HEK293T (cell line): Measurements from ENCODE around the gene PLK5.

Experiments
- CTCF ChIA-PET: fragments of 350-600 bp; formaldehyde crosslinking; extraction: SDS; loops from one replicate; lab custom pipeline; 2021; ENCODE audit warnings: antibody characterized with exemption, inconsistent platforms; lab: Yijun Ruan, JAX
- POLR2A ChIA-PET: fragments of 350-600 bp; formaldehyde crosslinking; extraction: SDS; loops from one replicate; lab custom pipeline; 2020; ENCODE audit warnings: antibody characterized with exemption, inconsistent platforms; lab: Yijun Ruan, JAX
- DNase-seq: peaks from one replicate; pipeline ENCODE4 v3.0.0; 2012; ENCODE audit warnings: mixed read lengths; ENCODE audit errors: extremely low spot score
- ARNT ChIP-seq: fragments of 450-650 bp; IDR thresholded peaks from 2 replicates; pipeline ENCODE4 v1.6.1; 2017; ENCODE audit warnings: mild to moderate bottlenecking
- BHLHE40 ChIP-seq: fragments of 450-650 bp; IDR thresholded peaks from 2 replicates; pipeline ENCODE4 v1.6.1; 2016; ENCODE audit warnings: mild to moderate bottlenecking, moderate library complexity, borderline replicate concordance
- CTBP1 ChIP-seq: fragments of 450-650 bp; IDR thresholded peaks from 2 replicates; pipeline ENCODE4 v1.6.1; 2016; ENCODE audit warnings: borderline replicate concordance
- ELF4 ChIP-seq: fragments of 450-650 bp; IDR thresholded peaks from 2 replicates; pipeline ENCODE4 v1.6.1; 2017; ENCODE audit warnings: antibody characterized with exemption
- FOXA1 ChIP-seq: fragments of 450-650 bp; IDR thresholded peaks from 2 replicates; pipeline ENCODE4 v1.6.1; 2016; ENCODE audit warnings: mild to moderate bottlenecking
- FOXK2 ChIP-seq: fragments of 450-650 bp; IDR thresholded peaks from 2 replicates; pipeline ENCODE4 v1.6.1; 2016; ENCODE audit warnings: mild to moderate bottlenecking
- FOXM1 ChIP-seq: fragments of 450-650 bp; IDR thresholded peaks from 2 replicates; pipeline ENCODE4 v1.6.1; 2017; ENCODE audit warnings: mild to moderate bottlenecking, borderline replicate concordance
- HDGF ChIP-seq: fragments of 450-650 bp; IDR thresholded peaks from 2 replicates; pipeline ENCODE4 v1.6.1; 2017; ENCODE audit warnings: antibody characterized with exemption, borderline replicate concordance
- L3MBTL2 ChIP-seq: fragments of 450-650 bp; conservative IDR thresholded peaks from 2 replicates; pipeline ENCODE4 v1.6.1; 2016; ENCODE audit warnings: mild to moderate bottlenecking
- LEF1 ChIP-seq: fragments of 450-650 bp; IDR thresholded peaks from 2 replicates; pipeline ENCODE4 v1.6.1; 2017; ENCODE audit warnings: mild to moderate bottlenecking, borderline replicate concordance
- NFRKB ChIP-seq: fragments of 450-650 bp; IDR thresholded peaks from 2 replicates; pipeline ENCODE4 v1.6.1; 2016; ENCODE audit warnings: mild to moderate bottlenecking, moderate library complexity
- PKNOX1 ChIP-seq: fragments of 450-650 bp; IDR thresholded peaks from 2 replicates; pipeline ENCODE4 v1.6.1; 2016
- SP1 ChIP-seq: fragments of 450-650 bp; IDR thresholded peaks from 2 replicates; pipeline ENCODE4 v1.6.1; 2017
- SUZ12 ChIP-seq: fragments of 450-650 bp; IDR thresholded peaks from 2 replicates; pipeline ENCODE4 v1.6.1; 2016; ENCODE audit warnings: mild to moderate bottlenecking
- TARDBP ChIP-seq: fragments of 450-650 bp; IDR thresholded peaks from 2 replicates; pipeline ENCODE4 v1.6.1; 2016
- ZNF384 ChIP-seq: fragments of 450-650 bp; IDR thresholded peaks from 2 replicates; pipeline ENCODE4 v1.6.1; 2016

PLK5 gene

GRCh38 chr19:1555487-1556389, 31.9 kb downstream of the PLK5 start:
- DNase-seq: no peak
- ChIA-PET POLR2A (no interaction called here), CTCF (interaction anchor here (0.6 kb wide), 1 partner anchor 10 kb away, joined by 4 read pairs; no protein-coding TSS in a partner anchor)
- no peak for TF ChIP-seq NFRKB
- no peak for TF ChIP-seq L3MBTL2
- TF ChIP-seq FOXK2: no peak
- no peak for TF ChIP-seq SP1

GRCh38 chr19:1556390-1557070, 32.7 kb downstream of the PLK5 start:
- no peak for TF ChIP-seq L3MBTL2
- no peak for TF ChIP-seq FOXA1
- TF ChIP-seq LEF1: no peak
- no peak for TF ChIP-seq ZNF384
- TF ChIP-seq SP1: no peak
- DNase-seq: no peak
- ChIA-PET CTCF (no interaction called here), POLR2A (no interaction called here)

GRCh38 chr19:1558552-1558951, 34.7 kb downstream of the PLK5 start:
- no peak for DNase-seq
- no peak for TF ChIP-seq SP1
- no peak for TF ChIP-seq SUZ12
- no peak for TF ChIP-seq HDGF
- ChIA-PET CTCF (no interaction called here), POLR2A (interaction anchor here (2.3 kb wide), 1 partner anchor 32 kb away, joined by 7 read pairs; no protein-coding TSS in a partner anchor)

GRCh38 chr19:1560286-1560882, 36.5 kb downstream of the PLK5 start:
- CTCF ChIA-PET: no interaction called here
- DNase-seq: no peak
- POLR2A ChIA-PET: interaction anchor here (2.3 kb wide), 1 partner anchor 30 kb away, joined by 7 read pairs; no protein-coding TSS in a partner anchor
- no peak for TF ChIP-seq NFRKB
- TF ChIP-seq L3MBTL2: no peak
- no peak for TF ChIP-seq HDGF
- TF ChIP-seq ELF4: no peak
- no peak for TF ChIP-seq ZNF384
- no peak for TF ChIP-seq FOXA1
- no peak for TF ChIP-seq SUZ12
- TF ChIP-seq FOXM1: no peak
- no peak for TF ChIP-seq CTBP1
- no peak for TF ChIP-seq TARDBP
- TF ChIP-seq LEF1: no peak
- TF ChIP-seq PKNOX1: no peak
- TF ChIP-seq ARNT: no peak
- TF ChIP-seq SP1: no peak
- no peak for TF ChIP-seq FOXK2

GRCh38 chr19:1561236-1561842, 37.5 kb downstream of the PLK5 start:
- no peak for TF ChIP-seq CTBP1
- no peak for TF ChIP-seq NFRKB
- TF ChIP-seq FOXM1: no peak
- no peak for TF ChIP-seq ZNF384
- TF ChIP-seq SUZ12: no peak
- no peak for TF ChIP-seq SP1
- no peak for TF ChIP-seq PKNOX1
- no peak for TF ChIP-seq FOXK2
- TF ChIP-seq LEF1: no peak
- no peak for TF ChIP-seq L3MBTL2
- no peak for TF ChIP-seq ELF4
- no peak for TF ChIP-seq BHLHE40
- no peak for TF ChIP-seq ARNT
- no peak for TF ChIP-seq TARDBP
- no peak for TF ChIP-seq HDGF
- TF ChIP-seq FOXA1: no peak

GRCh38 chr19:1563251-1563650, 39.4 kb downstream of the PLK5 start:
- no peak for TF ChIP-seq SUZ12
- no peak for TF ChIP-seq FOXA1
- TF ChIP-seq SP1: no peak
- TF ChIP-seq CTBP1: no peak
- TF ChIP-seq L3MBTL2: no peak
- TF ChIP-seq PKNOX1: no peak
- TF ChIP-seq BHLHE40: no peak
- TF ChIP-seq ARNT: no peak
- no peak for TF ChIP-seq HDGF
- no peak for TF ChIP-seq NFRKB
- no peak for TF ChIP-seq FOXM1
- no peak for TF ChIP-seq ELF4
- ChIA-PET POLR2A (interaction anchor here (0.9 to 2.2 kb wide), 2 partner anchors 27 to 30 kb away, joined by 3 to 6 read pairs; partner anchors contain the start of gene MBD3), CTCF (no interaction called here)
- DNase-seq: no peak

More at GRCh38 chr19:1561236-1561842, 37.5 kb downstream of the PLK5 start:
- ChIA-PET POLR2A (no interaction called here), CTCF (no interaction called here)
- DNase-seq: no peak
